A549 treated with AZD9567 at 1 μM for 4 hours (cell line): ENCODE results near the gene BICRAL. TPM values are rescaled to one million over a fixed set of nuclear protein-coding genes. Genes with fewer than 3 reads are reported as not detected.

Experiments used
- total RNA-seq: library from RNA; stranded (reverse); fragments of 200-300 nt; extraction: Qiagen RNA extraction; gene quantifications from 5 replicates; pipeline ENCODE4 v1.2.3, GENCODE V29; 2022; ENCODE audit not compliant: insufficient read depth

Gene BICRAL
- total RNA-seq = 2.1 to 3.4 TPM (median 2.6 TPM) in 5 replicates

GRCh38 chr6:42781796-42782688 lies at the start of gene BICRAL:
TSS of gene BICRAL (plus strand) at chr6:42782052. CDS start at chr6:42822023, 39,971 bp downstream.

GRCh38 chr6:42745640-42746462 lies 36.0 kb upstream of the BICRAL start, which contains the start of gene TBCC:
TSS of gene TBCC (minus strand) at chr6:42746103. CDS start at chr6:42746073, 30 bp downstream.

GRCh38 chr6:42879372-42880239 lies 97.8 kb downstream of the BICRAL start, which contains the start of gene RPL7L1:
TSS of gene RPL7L1 (plus strand) at chr6:42879616. CDS start at chr6:42879911, 295 bp downstream.

GRCh38 chr6:42915732-42916131 lies 133.9 kb downstream of the BICRAL start, which contains the start of gene PTCRA:
TSS of gene PTCRA (plus strand) at chr6:42916053. CDS start at chr6:42916070, 17 bp downstream.

Other genes with a start within 250 kb of the BICRAL start
- 5.9 to 8.0 TPM (median 6.7 TPM) in 5 replicates for gene UBR2, start 218.0 kb upstream of the BICRAL start, total RNA-seq
- gene PRPH2, start 59.5 kb upstream of the BICRAL start, total RNA-seq = not detected in 5 replicates
- gene TBCC, start 35.9 kb upstream of the BICRAL start, total RNA-seq = 16.5 to 18.4 TPM (median 17.0 TPM) in 5 replicates
- gene RPL7L1, start 97.6 kb downstream of the BICRAL start, total RNA-seq = 63.2 to 88.2 TPM (median 65.6 TPM) in 5 replicates
- not detected in 5 replicates for gene PTCRA, start 134.0 kb downstream of the BICRAL start, total RNA-seq
- 30.9 to 44.1 TPM (median 40.6 TPM) in 5 replicates for gene CNPY3, start 147.4 kb downstream of the BICRAL start, total RNA-seq
- gene GNMT, start 178.7 kb downstream of the BICRAL start, total RNA-seq = 0.13 to 0.22 TPM (median 0.16 TPM) in 4 of 5 replicates, not detected in the other
- gene PEX6, start 197.1 kb downstream of the BICRAL start, total RNA-seq = 6.8 to 9.0 TPM (median 8.8 TPM) in 5 replicates
- 24.4 to 30.2 TPM (median 25.9 TPM) in 5 replicates for gene PPP2R5D, start 202.5 kb downstream of the BICRAL start, total RNA-seq
- gene MEA1, start 231.9 kb downstream of the BICRAL start, total RNA-seq = 84.2 to 98.3 TPM (median 93.7 TPM) in 5 replicates
- 26.1 to 33.2 TPM (median 28.5 TPM) in 5 replicates for gene KLHDC3, start 232.2 kb downstream of the BICRAL start, total RNA-seq
- 67.4 to 78.5 TPM (median 71.4 TPM) in 5 replicates for gene RRP36, start 239.6 kb downstream of the BICRAL start, total RNA-seq